Measurements from ENCODE around the gene PKD1L1. TPM values are rescaled to one million over a fixed set of nuclear protein-coding genes. Genes with fewer than 3 reads are reported as not detected.
A peak's percentile ranks its signal among the peaks of the same experiment; 100 is the strongest.
"Not testable (repeated sequence)": the region's sequence is repeated elsewhere in the genome, so short reads cannot be mapped to it uniquely, and the experiment has no call there.

PKD1L1 gene
- total RNA-seq, 1 experiment from 2014 or later = 2.8 TPM

GRCh38 chr7:47932466-47933037, 15.7 kb downstream of the PKD1L1 start:
- Histone ChIP-seq H3K27me3 (ENCODE audit: low read length) (no peaks in the 10 kb centered on the region), H4K20me1 (ENCODE audit: insufficient read depth, low read depth, low read length) (no peaks in the 10 kb centered on the region), H3K27ac (ENCODE audit: low read length) (peak overlapping the region; percentile 81), H3K4me1 (ENCODE audit: low read length) (peaks cover 64% of the 10 kb centered on the region), H3K36me3 (ENCODE audit: insufficient read depth, low read length) (no peaks in the 10 kb centered on the region), H2AFZ (ENCODE audit: low read length) (peak overlapping the region; percentile 57; the same call in 1 of the 2 replicates), H3K9me2 (replicated peaks; ENCODE audit: insufficient read depth, low read length) (no peaks in the 10 kb centered on the region), H3K79me2 (ENCODE audit: low read length) (no peaks in the 10 kb centered on the region), H3K9me3 (ENCODE audit: low read length) (no peaks in the 10 kb centered on the region), H3K4me2 (ENCODE audit: low read depth, low read length, poor library complexity, severe bottlenecking) (peak overlapping the region; percentile 49), H3K4me3 (ENCODE audit: low read length) (peak overlapping the region; percentile 48), H3K9ac (ENCODE audit: low read length) (peak overlapping the region; percentile 69)
- peak; percentile 74 for DNase-seq

GRCh38 chr7:47932016-47932415, 16.2 kb downstream of the PKD1L1 start:
- H3K9ac ChIP-seq (ENCODE audit: low read length) = peak overlapping the region; percentile 69
- no peak for DNase-seq
- no peaks in the 10 kb centered on the region for H3K79me2 ChIP-seq (ENCODE audit: low read length)
- H2AFZ ChIP-seq (ENCODE audit: low read length) = peak overlapping the region; percentile 47
- peak overlapping the region; percentile 49 for H3K4me2 ChIP-seq (ENCODE audit: low read depth, low read length, poor library complexity, severe bottlenecking)
- no peaks in the 10 kb centered on the region for H3K36me3 ChIP-seq (ENCODE audit: insufficient read depth, low read length)
- no peaks in the 10 kb centered on the region for H4K20me1 ChIP-seq (ENCODE audit: insufficient read depth, low read depth, low read length)
- H3K9me2 ChIP-seq (replicated peaks; ENCODE audit: insufficient read depth, low read length) = no peaks in the 10 kb centered on the region
- H3K4me3 ChIP-seq (ENCODE audit: low read length) = peak overlapping the region; percentile 48
- H3K27ac ChIP-seq (ENCODE audit: low read length) = peak overlapping the region; percentile 81
- H3K27me3 ChIP-seq (ENCODE audit: low read length) = no peaks in the 10 kb centered on the region
- no peaks in the 10 kb centered on the region for H3K9me3 ChIP-seq (ENCODE audit: low read length)
- H3K4me1 ChIP-seq (ENCODE audit: low read length) = peaks cover 59% of the 10 kb centered on the region

DNA sequence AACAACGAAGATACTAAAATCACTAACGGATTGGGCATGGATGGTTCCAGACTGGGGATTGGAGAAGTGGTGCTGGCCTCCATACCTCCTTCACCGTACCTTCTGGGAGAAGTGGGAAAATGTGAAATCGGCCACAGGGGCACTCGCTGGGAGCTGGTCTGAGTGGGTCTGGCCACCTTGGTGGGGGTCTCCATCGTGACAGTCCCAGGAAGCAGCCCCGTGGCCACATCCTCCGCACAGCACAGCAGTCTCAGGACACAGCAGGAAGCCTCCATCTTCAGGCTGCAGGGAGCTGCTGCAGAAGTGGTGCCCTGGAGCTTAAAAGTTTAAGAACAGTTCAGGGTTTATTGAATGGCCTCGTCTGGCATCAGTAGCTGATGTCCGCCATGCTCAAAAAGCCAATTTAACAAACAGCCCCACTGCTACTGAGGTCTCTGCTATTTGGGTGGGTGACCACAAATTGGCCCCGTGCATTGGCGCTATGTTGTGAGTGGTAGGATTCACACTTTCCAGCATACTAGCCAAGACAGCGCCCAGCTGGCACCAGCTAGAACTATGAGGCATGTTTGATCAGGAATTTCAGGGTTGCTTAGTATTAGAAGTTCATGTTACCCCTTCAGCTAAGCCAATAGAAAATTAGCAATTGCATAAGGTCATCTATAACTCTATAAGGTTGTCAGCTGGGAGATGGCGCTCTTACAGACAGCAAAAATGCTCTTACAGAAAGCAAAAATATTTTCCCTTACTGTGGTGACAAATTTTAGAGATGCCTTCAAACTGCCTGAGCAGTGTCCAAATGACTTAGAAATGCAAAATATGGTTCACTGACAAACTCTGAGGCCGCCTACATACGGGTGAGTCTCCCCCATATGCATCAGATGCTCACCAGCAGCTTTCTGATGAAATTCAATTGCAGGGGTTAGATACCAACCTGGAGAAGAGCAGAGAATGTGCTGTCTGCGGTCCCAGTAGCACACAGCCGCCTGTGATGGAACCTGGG, 17.0 kb downstream of the PKD1L1 start:
- H3K27ac ChIP-seq (ENCODE audit: low read length) = peak overlapping the region; percentile 81
- no peaks in the 10 kb centered on the region for H3K36me3 ChIP-seq (ENCODE audit: insufficient read depth, low read length)
- DNase-seq = peak; percentile 67
- H3K4me2 ChIP-seq (ENCODE audit: low read depth, low read length, poor library complexity, severe bottlenecking) = peak overlapping the region; percentile 49
- no peaks in the 10 kb centered on the region for H3K9me3 ChIP-seq (ENCODE audit: low read length)
- peak overlapping the region; percentile 48 for H3K4me3 ChIP-seq (ENCODE audit: low read length)
- peak overlapping the region; percentile 47 for H2AFZ ChIP-seq (ENCODE audit: low read length)
- H3K9me2 ChIP-seq (replicated peaks; ENCODE audit: insufficient read depth, low read length) = no peaks in the 10 kb centered on the region
- peaks cover 52% of the 10 kb centered on the region for H3K4me1 ChIP-seq (ENCODE audit: low read length)
- peak overlapping the region; percentile 69 for H3K9ac ChIP-seq (ENCODE audit: low read length)
- H4K20me1 ChIP-seq (ENCODE audit: insufficient read depth, low read depth, low read length) = no peaks in the 10 kb centered on the region
- no peaks in the 10 kb centered on the region for H3K79me2 ChIP-seq (ENCODE audit: low read length)
- no peaks in the 10 kb centered on the region for H3K27me3 ChIP-seq (ENCODE audit: low read length)

DNA sequence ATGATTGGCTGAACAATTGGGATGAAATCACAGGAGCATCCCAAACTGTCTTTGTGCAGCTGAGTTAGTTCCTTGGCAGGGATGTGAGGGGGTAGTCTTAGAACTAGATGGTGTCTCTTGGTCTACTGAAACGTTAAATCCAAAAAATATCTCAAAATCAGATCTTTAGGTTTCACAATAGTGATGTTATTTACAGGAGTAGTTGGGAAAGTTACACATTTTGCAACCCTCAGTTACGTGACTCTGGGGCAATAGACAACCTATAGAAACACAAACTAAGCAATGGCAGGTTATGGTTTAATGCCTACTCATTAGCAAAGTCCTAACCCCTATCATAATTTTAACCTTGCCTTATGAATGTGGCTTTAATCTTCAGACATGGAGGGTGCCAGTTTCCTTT, 24.0 kb downstream of the PKD1L1 start:
- DNase-seq = no peak
- no peaks in the 10 kb centered on the region for H3K9me3 ChIP-seq (ENCODE audit: low read length)
- H3K9me2 ChIP-seq (replicated peaks; ENCODE audit: insufficient read depth, low read length) = no peaks in the 10 kb centered on the region
- H3K27me3 ChIP-seq (ENCODE audit: low read length) = no peaks in the 10 kb centered on the region
- H3K9ac ChIP-seq (ENCODE audit: low read length) = no peak overlapping the region
- H3K79me2 ChIP-seq (ENCODE audit: low read length) = no peaks in the 10 kb centered on the region
- no peak overlapping the region for H3K27ac ChIP-seq (ENCODE audit: low read length)
- H3K4me1 ChIP-seq (ENCODE audit: low read length) = peaks cover 8% of the 10 kb centered on the region
- no peaks in the 10 kb centered on the region for H3K36me3 ChIP-seq (ENCODE audit: insufficient read depth, low read length)
- no peak overlapping the region for H3K4me2 ChIP-seq (ENCODE audit: low read depth, low read length, poor library complexity, severe bottlenecking)
- H2AFZ ChIP-seq (ENCODE audit: low read length) = no peak overlapping the region
- H3K4me3 ChIP-seq (ENCODE audit: low read length) = no peak overlapping the region
- no peaks in the 10 kb centered on the region for H4K20me1 ChIP-seq (ENCODE audit: insufficient read depth, low read depth, low read length)

DNA sequence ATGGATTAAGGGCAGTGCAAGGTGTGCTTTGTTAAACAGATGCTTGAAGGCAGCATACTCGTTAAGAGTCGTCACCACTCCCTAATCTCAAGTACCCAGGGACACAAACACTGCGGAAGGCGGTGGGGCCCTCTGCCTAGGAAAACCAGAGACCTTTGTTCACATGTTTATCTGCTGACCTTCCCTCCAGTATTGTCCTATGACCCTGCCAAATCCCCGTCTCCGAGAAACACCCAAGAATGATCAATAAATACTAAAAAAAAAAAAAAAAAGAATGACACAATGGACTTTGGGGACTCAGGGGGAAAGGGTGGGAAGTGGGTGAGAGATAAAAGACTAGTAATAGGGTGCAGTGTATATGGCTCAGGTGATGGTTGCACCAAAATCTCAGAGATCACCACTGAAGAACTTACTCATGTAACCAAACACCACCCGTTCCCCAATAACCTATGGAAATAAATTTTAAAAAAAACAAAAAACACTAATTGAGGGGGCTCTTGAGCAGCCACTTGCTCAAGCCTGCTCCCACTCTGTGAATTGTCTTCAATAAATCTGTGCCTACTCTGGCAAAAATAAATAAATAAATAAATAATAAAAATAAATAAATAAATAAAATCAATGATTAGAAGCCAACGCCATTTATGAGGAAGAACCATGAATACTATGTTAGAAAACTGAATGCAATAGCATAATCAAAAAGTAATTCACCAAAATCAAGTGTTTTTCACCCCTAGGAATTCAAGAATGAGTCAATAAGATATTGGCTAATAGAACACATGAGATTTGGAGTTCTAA, 25.0 kb downstream of the PKD1L1 start:
- not testable (repeated sequence) for H3K4me2 ChIP-seq (ENCODE audit: low read depth, low read length, poor library complexity, severe bottlenecking); H3K9ac ChIP-seq (ENCODE audit: low read length); H3K4me1 ChIP-seq (ENCODE audit: low read length); H3K9me2 ChIP-seq (replicated peaks; ENCODE audit: insufficient read depth, low read length); H3K27me3 ChIP-seq (ENCODE audit: low read length); H3K79me2 ChIP-seq (ENCODE audit: low read length); H3K27ac ChIP-seq (ENCODE audit: low read length); H4K20me1 ChIP-seq (ENCODE audit: insufficient read depth, low read depth, low read length); DNase-seq; H3K36me3 ChIP-seq (ENCODE audit: insufficient read depth, low read length); H2AFZ ChIP-seq (ENCODE audit: low read length); H3K9me3 ChIP-seq (ENCODE audit: low read length); H3K4me3 ChIP-seq (ENCODE audit: low read length)

- not testable (repeated sequence) for H3K9me2 ChIP-seq (replicated peaks; ENCODE audit: insufficient read depth, low read length); H3K4me3 ChIP-seq (ENCODE audit: low read length); H4K20me1 ChIP-seq (ENCODE audit: insufficient read depth, low read depth, low read length); H3K27me3 ChIP-seq (ENCODE audit: low read length); H3K9ac ChIP-seq (ENCODE audit: low read length); DNase-seq; H3K27ac ChIP-seq (ENCODE audit: low read length); H3K36me3 ChIP-seq (ENCODE audit: insufficient read depth, low read length); H2AFZ ChIP-seq (ENCODE audit: low read length); H3K4me2 ChIP-seq (ENCODE audit: low read depth, low read length, poor library complexity, severe bottlenecking); H3K79me2 ChIP-seq (ENCODE audit: low read length); H3K4me1 ChIP-seq (ENCODE audit: low read length); H3K9me3 ChIP-seq (ENCODE audit: low read length)
Observed at GRCh38 chr7:47916514-47916913, 31.8 kb downstream of the PKD1L1 start.

- Histone ChIP-seq H3K27ac (ENCODE audit: low read length) (no peak overlapping the region), H4K20me1 (ENCODE audit: insufficient read depth, low read depth, low read length) (no peaks in the 10 kb centered on the region), H3K36me3 (ENCODE audit: insufficient read depth, low read length) (no peaks in the 10 kb centered on the region), H3K9me2 (replicated peaks; ENCODE audit: insufficient read depth, low read length) (no peaks in the 10 kb centered on the region), H3K79me2 (ENCODE audit: low read length) (no peaks in the 10 kb centered on the region), H3K4me1 (ENCODE audit: low read length) (peaks cover 4% of the 10 kb centered on the region), H3K4me2 (ENCODE audit: low read depth, low read length, poor library complexity, severe bottlenecking) (no peak overlapping the region), H3K27me3 (ENCODE audit: low read length) (no peaks in the 10 kb centered on the region), H3K9me3 (ENCODE audit: low read length) (no peaks in the 10 kb centered on the region), H2AFZ (ENCODE audit: low read length) (no peak overlapping the region), H3K9ac (ENCODE audit: low read length) (no peak overlapping the region), H3K4me3 (ENCODE audit: low read length) (no peak overlapping the region)
- DNase-seq = no peak
Observed at GRCh38 chr7:47915616-47915976, 32.7 kb downstream of the PKD1L1 start.
